GM21576 (cell line): ENCODE data around the gene GNB1L.

ENCODE experiments used
- ATAC-seq: cut with Tn5 transposase; IDR thresholded peaks from one replicate; pipeline ENCODE4 v1.9.1; 2021; ENCODE audit warnings: mild to moderate bottlenecking, moderate library complexity; ENCODE audit not compliant: unreplicated experiment

The GNB1L gene

DNA sequence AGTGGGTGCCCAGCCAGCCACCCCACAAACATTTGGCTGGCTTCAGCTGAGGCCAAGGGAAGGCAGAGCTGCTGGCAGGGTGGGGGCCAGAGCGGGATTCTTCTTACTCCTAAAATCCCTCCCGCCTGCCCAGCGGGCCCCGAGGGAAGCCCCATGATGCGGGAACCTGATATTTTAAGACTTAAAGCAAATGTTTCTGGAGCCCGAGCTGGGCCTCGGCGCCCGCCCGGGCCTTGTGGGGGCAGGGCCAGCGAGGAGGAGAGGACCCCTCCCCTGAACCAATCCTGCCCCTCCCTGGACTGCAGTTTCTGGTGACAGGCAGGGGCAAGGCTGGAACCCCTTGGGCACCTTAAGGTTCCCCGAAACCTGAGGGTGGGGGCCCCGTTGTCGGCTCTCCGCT lies 114.1 kb downstream of the GNB1L start:
- ATAC-seq, result no peak

DNA sequence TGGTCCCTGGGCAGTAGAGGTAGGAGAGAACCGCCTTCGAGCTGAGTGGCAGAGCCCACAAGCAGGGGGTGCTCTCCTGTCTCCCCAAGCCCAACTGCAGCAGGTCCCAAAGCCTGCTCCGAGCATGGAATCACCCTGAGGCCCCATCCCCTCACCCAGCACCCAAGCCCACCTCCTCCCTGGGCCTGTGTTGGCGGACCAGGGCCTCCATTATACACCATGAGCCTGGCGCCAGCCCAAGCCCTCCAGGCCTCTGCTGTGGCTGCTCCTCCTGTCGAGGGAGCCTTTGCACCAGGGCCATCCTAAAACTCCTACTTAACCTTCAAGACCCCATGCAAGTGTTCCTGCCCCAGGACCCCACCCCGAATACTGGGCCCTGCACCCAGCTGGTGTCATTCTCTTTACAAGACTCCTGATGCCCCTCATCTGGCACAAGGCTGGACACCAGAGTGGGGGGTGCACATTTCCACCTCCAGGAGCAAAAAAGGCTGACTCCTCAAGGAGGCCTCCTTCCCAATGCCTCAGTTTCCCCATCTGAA lies 114.7 kb downstream of the GNB1L start:
- ATAC-seq, result no peak

DNA sequence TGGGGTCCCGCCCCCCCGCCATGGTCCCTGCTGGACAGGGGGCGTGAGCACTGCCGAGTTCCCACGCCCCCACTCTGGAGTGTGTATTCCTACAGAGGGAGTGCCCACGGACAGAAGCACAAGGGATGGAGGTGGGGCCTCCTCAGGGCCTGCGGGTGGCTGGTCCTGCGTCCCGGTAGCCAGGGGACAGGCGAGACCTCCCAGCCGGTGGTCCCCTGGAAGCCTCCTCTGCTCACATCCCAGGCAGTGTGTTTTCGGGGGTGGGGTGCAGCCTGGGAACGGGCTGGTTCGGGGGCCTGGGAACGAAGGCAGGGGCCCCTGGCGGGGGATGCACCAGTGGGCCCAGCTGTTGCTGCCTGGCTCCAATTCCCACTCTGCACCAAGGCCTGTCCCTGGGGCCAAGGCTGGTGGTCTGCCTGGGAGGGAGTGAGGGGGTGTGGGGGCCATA lies 115.2 kb downstream of the GNB1L start:
- no peak for ATAC-seq

DNA sequence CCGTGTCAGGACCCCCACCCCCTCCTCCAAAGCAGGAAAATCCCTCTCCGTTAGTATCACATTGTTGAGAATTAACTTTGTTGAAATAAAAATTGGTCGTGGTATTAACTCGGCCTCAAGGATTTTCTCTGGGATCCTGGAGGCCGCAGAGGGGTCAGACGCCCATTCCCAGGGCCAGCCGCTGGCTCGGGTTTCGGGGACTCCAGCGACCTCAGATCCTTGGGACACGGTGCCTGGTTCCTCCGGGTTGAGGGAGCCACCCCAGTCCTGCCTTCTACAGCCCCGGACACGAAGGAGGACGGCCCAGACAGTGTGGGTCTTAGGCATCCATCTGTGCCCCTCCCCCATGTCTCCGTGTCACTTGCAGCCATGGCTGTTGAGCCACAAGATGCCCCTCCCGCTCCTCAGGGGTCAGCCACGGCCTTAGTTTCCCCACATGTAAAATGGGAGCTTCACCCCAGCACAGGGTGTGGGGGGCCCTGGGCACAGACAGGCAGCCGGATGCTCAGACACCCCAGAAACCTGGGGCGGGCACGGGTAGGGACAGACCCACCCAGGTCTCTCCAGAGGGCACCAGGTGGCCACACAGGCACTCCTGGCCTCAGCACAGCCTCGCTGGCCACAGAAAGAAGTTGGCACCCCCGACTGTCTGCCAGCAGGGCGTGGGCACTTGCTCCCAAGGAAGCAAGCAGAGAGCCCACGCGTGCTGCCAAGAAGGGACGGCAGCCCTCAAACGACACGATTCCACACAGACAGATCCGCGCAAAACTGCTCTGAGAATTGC lies 115.8 kb downstream of the GNB1L start:
- ATAC-seq, result no peak

DNA sequence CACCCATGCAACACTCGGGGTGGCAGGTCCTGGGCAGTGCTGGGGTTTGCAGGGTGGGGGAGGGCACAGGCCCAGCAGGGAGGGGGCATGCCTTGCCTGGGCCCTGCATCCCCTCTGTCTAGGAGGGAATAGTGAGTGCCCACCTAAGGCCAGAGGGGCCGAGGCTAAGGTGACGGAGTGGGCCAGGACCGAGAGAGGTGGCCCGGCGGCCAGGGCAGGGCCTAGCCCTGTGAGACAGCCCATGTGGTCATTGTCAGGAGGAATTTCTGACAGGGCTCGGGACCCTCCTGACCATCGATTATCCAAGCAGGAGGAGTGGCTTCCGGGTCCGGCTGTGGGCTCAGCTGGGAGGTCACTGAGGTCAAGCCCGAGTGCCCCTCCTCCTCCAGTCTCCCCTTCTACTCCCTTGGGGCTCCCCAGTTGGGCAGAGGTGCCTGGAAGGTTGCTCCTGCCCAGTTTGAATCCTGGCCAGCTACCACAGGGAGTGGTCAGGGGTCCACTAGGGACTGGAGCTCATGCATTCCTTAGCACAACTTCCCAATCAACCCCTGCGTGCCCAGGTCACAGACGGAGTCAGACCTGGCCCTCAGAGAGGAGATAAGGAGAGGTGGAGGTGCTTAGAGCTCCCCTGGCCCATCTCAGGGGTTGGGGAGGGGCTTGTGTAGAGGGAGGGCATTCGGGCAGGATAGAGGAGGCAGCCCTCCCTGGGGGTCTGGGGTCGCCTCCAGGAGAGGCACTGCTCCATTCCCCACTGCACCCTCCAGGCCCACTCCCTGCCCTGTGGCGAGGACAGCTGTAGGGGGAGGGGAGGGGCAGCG lies 116.6 kb downstream of the GNB1L start:
- ATAC-seq, result no peak

DNA sequence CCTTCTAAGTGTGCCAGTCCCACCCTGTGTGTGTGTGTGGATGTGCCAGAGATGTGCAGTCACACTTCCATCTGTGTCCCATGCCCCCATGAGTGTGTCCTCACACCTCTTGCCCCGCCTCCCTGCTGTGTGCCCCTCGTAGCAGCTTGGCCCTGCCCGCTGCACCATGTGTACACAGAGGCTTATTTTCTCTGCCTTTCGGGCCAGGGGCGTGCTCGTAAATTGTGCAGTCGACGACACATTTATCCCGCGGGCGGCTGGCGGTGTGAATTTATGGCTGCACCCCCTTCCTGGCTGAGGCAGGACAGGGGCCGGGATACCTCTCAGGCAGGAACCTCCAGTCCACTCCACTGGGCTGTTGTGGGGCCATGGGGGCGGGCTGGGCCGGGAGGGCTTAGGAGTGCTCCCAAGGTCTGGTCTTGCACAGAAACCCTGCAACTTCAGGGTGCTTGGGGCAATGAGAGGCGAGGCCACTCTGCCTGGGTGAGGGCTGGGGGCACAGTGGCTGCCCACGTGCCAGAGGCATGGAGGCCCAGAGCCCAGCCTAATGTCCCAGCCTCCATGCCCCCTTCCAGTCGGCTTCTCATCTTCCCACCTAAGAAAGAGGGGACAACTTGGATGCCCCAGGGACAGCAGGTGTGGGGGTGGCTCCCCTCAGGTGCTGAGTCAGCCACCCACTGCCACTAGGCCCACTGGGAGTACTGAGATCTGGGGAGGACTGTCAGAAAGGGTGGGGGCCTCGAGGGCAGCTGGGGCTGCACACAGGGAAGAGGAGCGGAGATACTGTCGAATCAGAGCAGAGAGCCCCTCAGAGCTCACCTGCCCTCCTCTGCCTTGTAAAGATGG lies 118.8 kb downstream of the GNB1L start:
- no peak for ATAC-seq

DNA sequence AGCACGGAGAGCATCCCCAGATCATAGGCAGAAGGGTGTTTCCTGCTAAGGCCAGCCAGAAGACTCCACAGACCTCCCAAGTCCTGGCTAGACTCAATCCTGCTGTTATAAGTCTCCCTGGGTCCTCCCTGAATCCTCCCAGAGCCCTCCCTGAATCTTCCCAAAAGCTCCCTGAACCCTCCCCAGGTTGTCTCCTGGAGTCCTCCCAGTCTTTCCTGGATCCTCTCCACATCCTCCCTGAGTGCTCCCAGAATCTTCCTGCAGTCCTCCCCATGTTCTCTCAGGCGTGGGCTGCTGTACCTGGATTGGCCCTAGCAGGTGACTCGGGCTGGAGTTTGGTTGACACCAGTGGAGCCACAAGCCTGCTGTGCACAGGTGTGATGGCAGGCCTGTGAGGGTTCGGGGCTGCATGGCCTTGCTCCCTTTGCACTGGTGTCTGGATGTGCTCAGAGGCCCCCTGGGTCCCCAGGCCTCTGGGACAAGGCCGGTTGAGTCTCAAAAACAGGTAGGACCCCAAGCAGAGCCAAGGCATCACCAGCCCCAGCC lies 119.8 kb downstream of the GNB1L start:
- no peak for ATAC-seq

DNA sequence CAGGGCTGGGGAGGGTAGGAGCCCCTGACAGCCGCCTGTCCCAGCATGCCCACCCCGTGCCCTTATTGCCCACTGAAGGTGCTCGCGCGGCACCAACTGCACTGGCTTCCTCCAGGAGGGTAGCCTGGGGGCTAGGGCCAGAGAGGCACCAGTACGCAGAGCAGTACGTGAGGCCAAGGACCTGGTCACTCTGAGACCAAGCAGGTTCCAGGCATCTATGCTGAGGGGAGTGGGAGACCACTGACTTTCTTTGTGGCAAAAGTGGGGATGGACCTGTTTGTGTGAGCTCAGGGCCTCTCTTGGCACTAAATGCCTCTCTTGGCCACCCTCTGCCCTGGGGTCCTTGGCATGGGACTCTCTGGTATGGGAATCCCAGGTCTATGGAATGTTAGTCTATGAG lies 120.5 kb downstream of the GNB1L start:
- ATAC-seq, result no peak

DNA sequence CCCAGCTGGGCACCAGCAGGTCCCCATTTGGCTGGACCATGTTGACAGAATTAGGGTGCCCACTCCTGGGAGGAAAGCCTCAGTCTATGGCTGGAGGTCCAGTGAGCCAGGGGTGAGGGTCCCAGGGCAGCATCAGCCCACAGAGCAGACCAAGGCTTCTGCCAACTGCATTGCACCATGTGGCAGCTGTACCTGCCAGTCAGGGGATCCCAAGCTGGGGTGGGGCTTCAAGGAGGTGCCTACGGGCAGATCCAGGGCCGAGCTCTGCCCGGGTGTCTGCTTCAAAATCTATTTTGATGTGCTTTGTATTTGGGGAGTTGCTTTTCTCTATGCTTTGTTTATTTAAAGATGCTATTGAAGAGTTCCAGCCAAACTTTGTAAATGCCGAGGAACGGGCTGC lies 120.9 kb downstream of the GNB1L start:
- ATAC-seq, result no peak
